ENCODE data around the gene PRAMEF5. TPM values are rescaled to one million over a fixed set of nuclear protein-coding genes. Genes with fewer than 3 reads are reported as not detected.
"Not testable (repeated sequence)": the region's sequence is repeated elsewhere in the genome, so short reads cannot be mapped to it uniquely, and the experiment has no call there.

PRAMEF5 gene
- total RNA-seq = not detected in 2 replicates

GRCh38 chr1:13253898-13254297 is at the start of gene PRAMEF5:
Gene PRAMEF5 (plus strand): TSS chr1:13254198. CDS start chr1:13259269, 5,071 bp downstream.
- intact Hi-C loops (cut with micrococcal nuclease) = not testable (repeated sequence)

GRCh38 chr1:13208712-13209111 is 45.3 kb upstream of the PRAMEF5 start:
- intact Hi-C loops (cut with micrococcal nuclease) = not testable (repeated sequence)

GRCh38 chr1:13216619-13217018 is 37.4 kb upstream of the PRAMEF5 start:
- intact Hi-C loops (cut with micrococcal nuclease) = not testable (repeated sequence)

GRCh38 chr1:13219203-13219602 is 34.8 kb upstream of the PRAMEF5 start:
- intact Hi-C loops (cut with micrococcal nuclease) = not testable (repeated sequence)

- intact Hi-C loops (cut with micrococcal nuclease) = not testable (repeated sequence)
Observed at GRCh38 chr1:13222788-13223187, 31.2 kb upstream of the PRAMEF5 start.

GRCh38 chr1:13224480-13225060 is 29.4 kb upstream of the PRAMEF5 start:
- intact Hi-C loops (cut with micrococcal nuclease) = no loop called here

- intact Hi-C loops (cut with micrococcal nuclease) = not testable (repeated sequence)
Observed at GRCh38 chr1:13225675-13226204, 28.3 kb upstream of the PRAMEF5 start, which contains the start of gene PRAMEF18. Gene PRAMEF18 (minus strand): TSS chr1:13226154. CDS start chr1:13226106, 48 bp downstream.

GRCh38 chr1:13227271-13228055 is 26.5 kb upstream of the PRAMEF5 start:
- intact Hi-C loops (cut with micrococcal nuclease) = not testable (repeated sequence)

GRCh38 chr1:13228343-13228781 is 25.6 kb upstream of the PRAMEF5 start:
- intact Hi-C loops (cut with micrococcal nuclease) = no loop called here

GRCh38 chr1:13230096-13230495 is 23.9 kb upstream of the PRAMEF5 start:
- intact Hi-C loops (cut with micrococcal nuclease) = not testable (repeated sequence)

- intact Hi-C loops (cut with micrococcal nuclease) = not testable (repeated sequence)
Observed at GRCh38 chr1:13230601-13231000, 23.4 kb upstream of the PRAMEF5 start.

GRCh38 chr1:13231061-13231750 is 22.8 kb upstream of the PRAMEF5 start:
- intact Hi-C loops (cut with micrococcal nuclease) = not testable (repeated sequence)

GRCh38 chr1:13232056-13232455 is 21.9 kb upstream of the PRAMEF5 start:
- intact Hi-C loops (cut with micrococcal nuclease) = not testable (repeated sequence)

- intact Hi-C loops (cut with micrococcal nuclease) = not testable (repeated sequence)
Observed at GRCh38 chr1:13234057-13234456, 19.9 kb upstream of the PRAMEF5 start.

- intact Hi-C loops (cut with micrococcal nuclease) = not testable (repeated sequence)
Observed at GRCh38 chr1:13237572-13237971, 16.4 kb upstream of the PRAMEF5 start.

- intact Hi-C loops (cut with micrococcal nuclease) = not testable (repeated sequence)
Observed at GRCh38 chr1:13239633-13240032, 14.4 kb upstream of the PRAMEF5 start.

- intact Hi-C loops (cut with micrococcal nuclease) = not testable (repeated sequence)
Observed at GRCh38 chr1:13243536-13244263, 10.3 kb upstream of the PRAMEF5 start.

- intact Hi-C loops (cut with micrococcal nuclease) = not testable (repeated sequence)
Observed at GRCh38 chr1:13245841-13246553, 8.0 kb upstream of the PRAMEF5 start.

GRCh38 chr1:13246554-13246871 is 7.5 kb upstream of the PRAMEF5 start:
- intact Hi-C loops (cut with micrococcal nuclease) = not testable (repeated sequence)

- intact Hi-C loops (cut with micrococcal nuclease) = not testable (repeated sequence)
Observed at GRCh38 chr1:13247122-13247521, 6.9 kb upstream of the PRAMEF5 start.
